Activated CD8-positive, alpha-beta memory T cell treated with anti-CD3 and anti-CD28 coated beads for 36 hours (primary cell): Measurements from ENCODE around the gene UGCG. TPM values are rescaled to one million over a fixed set of nuclear protein-coding genes. Genes with fewer than 3 reads are reported as not detected.
"Not testable (repeated sequence)": the region's sequence is repeated elsewhere in the genome, so short reads cannot be mapped to it uniquely, and the experiment has no call there.

Experiments used
- CTCF ChIA-PET: fragments of 350-600 bp; sonication (Branson Sonifier 250); formaldehyde crosslinking; loops from one replicate; lab custom pipeline; 2021; ENCODE audit warnings: antibody characterized with exemption; lab: Charles Lee
- POLR2A ChIA-PET: fragments of 350-600 bp; sonication (Branson Sonifier 250); formaldehyde crosslinking; loops from one replicate; lab custom pipeline; 2021; ENCODE audit warnings: antibody characterized with exemption; lab: Charles Lee
- total RNA-seq, 2 experiments: library from RNA; stranded (reverse); gene quantifications; one replicate each; pipeline ENCODE4 v1.2.3, GENCODE V29; 2021

UGCG gene
- total RNA-seq, 2 experiments from 2014 or later, result 28.4 to 29.7 TPM

GRCh38 chr9:111937781-111938426, 41.3 kb downstream of the UGCG start:
- ChIA-PET POLR2A (interaction anchor here (1.0 to 1.2 kb wide), 3 partner anchors 12 to 41 kb away, joined by 3 to 5 read pairs (median 4); partner anchors contain the start of gene UGCG), CTCF (interaction anchor here (0.6 to 1.5 kb wide), 6 partner anchors 22 to 395 kb away, joined by 3 to 5 read pairs (median 3); partner anchors contain the start of gene PTBP3)

GRCh38 chr9:111938427-111938800, 41.8 kb downstream of the UGCG start:
- POLR2A ChIA-PET, result interaction anchor here (0.6 to 1.2 kb wide), 4 partner anchors 13 to 211 kb away, joined by 3 to 5 read pairs (median 4); partner anchors contain the start of gene UGCG
- CTCF ChIA-PET, result interaction anchor here (1.0 to 1.5 kb wide), 4 partner anchors 23 to 395 kb away, joined by 3 to 5 read pairs (median 4); partner anchors contain the start of gene PTBP3

GRCh38 chr9:111939322-111939721, 42.7 kb downstream of the UGCG start:
- ChIA-PET POLR2A (no interaction called here), CTCF (no interaction called here)

- CTCF ChIA-PET, result interaction anchor here (1.1 kb wide), 1 partner anchor 29 kb away, joined by 4 read pairs; no protein-coding TSS in a partner anchor
- POLR2A ChIA-PET, result no interaction called here
Observed at GRCh38 chr9:111940697-111941096, 44.1 kb downstream of the UGCG start.

GRCh38 chr9:111943200-111943599, 46.6 kb downstream of the UGCG start:
- ChIA-PET CTCF (no interaction called here), POLR2A (no interaction called here)

- ChIA-PET CTCF (no interaction called here), POLR2A (no interaction called here)
Observed at GRCh38 chr9:111943746-111944145, 47.1 kb downstream of the UGCG start.

GRCh38 chr9:111944241-111944866, 47.7 kb downstream of the UGCG start:
- ChIA-PET POLR2A (no interaction called here), CTCF (no interaction called here)

GRCh38 chr9:111945216-111945615, 48.6 kb downstream of the UGCG start:
- ChIA-PET CTCF (no interaction called here), POLR2A (no interaction called here)

GRCh38 chr9:111948109-111948508, 51.5 kb downstream of the UGCG start:
- POLR2A ChIA-PET, result not testable (repeated sequence)
- CTCF ChIA-PET, result interaction anchor here (0.6 kb wide), 3 partner anchors 13 to 60 kb away, joined by 3 read pairs; no protein-coding TSS in a partner anchor

GRCh38 chr9:111948951-111949350, 52.3 kb downstream of the UGCG start:
- POLR2A ChIA-PET, result no interaction called here
- CTCF ChIA-PET, result interaction anchor here (0.6 kb wide), 2 partner anchors 13 to 19 kb away, joined by 3 read pairs; no protein-coding TSS in a partner anchor

GRCh38 chr9:111949919-111950318, 53.3 kb downstream of the UGCG start:
- POLR2A ChIA-PET, result no interaction called here
- CTCF ChIA-PET, result no interaction called here

GRCh38 chr9:111952559-111952958, 55.9 kb downstream of the UGCG start:
- POLR2A ChIA-PET, result no interaction called here
- CTCF ChIA-PET, result interaction anchor here (1.6 kb wide), 1 partner anchor 10 kb away, joined by 5 read pairs; no protein-coding TSS in a partner anchor

GRCh38 chr9:111953444-111953843, 56.8 kb downstream of the UGCG start:
- POLR2A ChIA-PET, result no interaction called here
- CTCF ChIA-PET, result no interaction called here

GRCh38 chr9:111955048-111955447, 58.4 kb downstream of the UGCG start:
- CTCF ChIA-PET, result no interaction called here
- POLR2A ChIA-PET, result no interaction called here

- POLR2A ChIA-PET, result no interaction called here
- CTCF ChIA-PET, result interaction anchor here (0.6 to 0.7 kb wide), 2 partner anchors 117 to 1780 kb away, joined by 3 to 4 read pairs; no protein-coding TSS in a partner anchor
Observed at GRCh38 chr9:111957856-111958631, 61.4 kb downstream of the UGCG start.

- ChIA-PET CTCF (no interaction called here), POLR2A (no interaction called here)
Observed at GRCh38 chr9:111959468-111960359, 63.1 kb downstream of the UGCG start.

GRCh38 chr9:111960485-111960884, 63.9 kb downstream of the UGCG start:
- CTCF ChIA-PET, POLR2A ChIA-PET: not testable (repeated sequence)

- ChIA-PET POLR2A (no interaction called here), CTCF (no interaction called here)
Observed at GRCh38 chr9:111961009-111961408, 64.4 kb downstream of the UGCG start.

GRCh38 chr9:111961575-111961974, 65.0 kb downstream of the UGCG start:
- CTCF ChIA-PET, result interaction anchor here (0.7 kb wide), 1 partner anchor 13 kb away, joined by 3 read pairs; no protein-coding TSS in a partner anchor
- POLR2A ChIA-PET, result no interaction called here
